GDM1 (cell line): ENCODE data around the gene BRD3.
"Not testable (repeated sequence)": the region's sequence is repeated elsewhere in the genome, so short reads cannot be mapped to it uniquely, and the experiment has no call there.

Experiments
- DNase-seq: peaks from one replicate; lab custom pipeline; 2025; lab: John Stamatoyannopoulos, UW

BRD3 gene

DNA sequence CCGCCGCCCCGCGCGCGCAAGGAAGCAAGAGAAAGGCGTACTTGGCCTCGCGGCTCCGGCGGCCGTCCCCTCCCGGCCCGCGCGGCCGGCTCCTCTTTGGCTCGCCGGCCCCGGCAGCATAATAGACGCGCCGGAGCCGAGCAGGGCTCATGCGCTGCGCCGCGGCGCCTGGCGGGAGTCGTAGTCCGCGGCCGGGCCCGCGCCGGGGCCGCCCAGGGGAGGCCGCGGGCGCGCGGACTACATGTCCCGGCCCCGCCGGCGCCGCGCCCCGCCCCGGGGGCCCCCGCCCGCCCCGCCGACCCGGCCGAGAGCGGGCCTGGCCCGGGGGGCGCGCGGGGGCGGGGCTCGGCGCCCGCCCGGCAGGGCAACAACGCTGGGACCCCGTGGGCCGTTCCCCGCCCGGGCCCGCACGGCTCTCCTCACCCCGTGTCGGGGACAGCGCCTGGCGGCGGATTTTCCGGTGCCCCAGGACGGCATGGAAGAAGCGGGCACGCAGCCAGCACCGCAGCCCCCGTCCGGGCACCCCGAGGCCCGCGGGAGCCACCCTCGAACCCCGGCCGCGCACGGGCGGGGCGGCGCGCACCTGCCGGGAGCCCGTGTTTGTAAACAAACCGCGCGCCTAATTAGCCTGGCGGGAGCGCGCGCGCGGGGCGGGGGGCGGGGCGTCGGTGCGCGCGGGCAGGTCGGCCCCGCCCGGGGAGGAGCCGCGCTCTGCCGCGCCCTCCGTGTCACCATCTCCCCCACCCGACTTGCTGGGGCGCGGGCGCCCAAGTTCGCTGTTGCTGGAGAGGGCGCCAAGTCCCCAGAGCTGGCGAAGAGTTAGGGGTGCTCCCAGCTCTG lies at the start of gene BRD3:
BRD3 (minus strand) TSS at position 123 of the 840 bp plus-strand sequence. CDS start 14,549 bp downstream, outside the sequence.
- DNase-seq = peak; percentile 89

DNA sequence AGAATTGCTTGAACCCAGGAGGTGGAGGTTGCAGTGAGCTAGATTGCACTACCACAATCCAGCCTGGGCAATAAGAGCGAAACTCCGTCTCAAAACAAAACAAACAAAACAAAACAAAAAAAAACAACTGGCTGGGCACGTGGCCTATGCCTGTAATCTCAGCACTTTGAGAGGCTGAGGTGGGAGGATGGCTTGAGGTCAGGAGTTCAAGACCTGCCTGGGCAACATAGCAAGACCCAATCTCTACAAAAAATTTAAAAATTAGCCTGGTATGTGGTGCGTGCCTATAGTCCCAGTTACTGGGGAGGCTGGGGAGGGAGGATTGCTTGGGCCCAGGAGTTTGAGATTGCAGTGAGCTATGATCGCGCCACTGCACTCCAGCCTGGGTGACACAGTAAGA lies 44.7 kb upstream of the BRD3 start:
- DNase-seq = no peak

DNA sequence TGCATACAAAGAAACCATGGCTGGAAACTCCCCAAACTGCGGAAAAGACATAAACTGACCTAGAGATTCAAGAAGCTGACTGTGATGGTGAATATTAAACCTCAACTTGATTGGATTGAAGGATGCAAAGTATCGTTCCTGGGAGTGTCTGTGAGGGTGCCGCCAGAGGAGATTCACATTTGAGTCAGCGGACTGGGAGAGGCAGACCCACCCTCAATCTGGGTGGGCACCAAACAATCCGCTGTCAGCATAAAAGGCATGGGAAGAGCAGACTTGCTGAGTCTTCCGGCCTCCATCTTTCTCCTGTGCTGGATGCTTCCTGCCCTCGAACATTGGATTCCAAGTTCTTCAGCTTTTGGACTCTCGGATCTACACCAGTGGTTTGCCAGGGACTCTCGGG lies 43.2 kb upstream of the BRD3 start:
- no peak for DNase-seq

DNA sequence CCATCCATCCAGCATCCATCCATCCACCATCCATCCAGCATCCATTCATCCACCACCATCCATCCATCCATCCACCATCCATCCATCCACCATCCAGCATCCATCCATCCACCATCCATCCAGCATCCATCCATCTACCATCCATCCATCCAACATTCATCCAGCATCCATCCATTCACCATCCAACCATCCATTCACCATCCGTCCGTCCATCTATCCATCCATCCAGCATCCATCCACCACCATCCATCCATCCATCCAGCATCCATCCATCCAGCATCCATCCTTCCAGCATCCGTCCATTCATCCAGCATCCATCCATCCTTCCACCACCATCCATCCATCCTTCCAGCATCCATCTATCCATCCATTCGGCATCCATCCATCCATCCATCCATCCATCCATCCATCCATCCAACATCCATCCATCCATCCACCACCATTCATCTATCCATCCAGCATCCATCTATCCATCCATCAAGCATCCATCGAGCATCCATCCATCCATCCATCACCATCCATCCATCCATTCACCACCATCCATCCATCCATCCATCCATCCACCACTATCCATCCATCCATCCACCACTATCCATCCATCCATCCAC lies 35.7 kb upstream of the BRD3 start:
- no peak for DNase-seq

DNA sequence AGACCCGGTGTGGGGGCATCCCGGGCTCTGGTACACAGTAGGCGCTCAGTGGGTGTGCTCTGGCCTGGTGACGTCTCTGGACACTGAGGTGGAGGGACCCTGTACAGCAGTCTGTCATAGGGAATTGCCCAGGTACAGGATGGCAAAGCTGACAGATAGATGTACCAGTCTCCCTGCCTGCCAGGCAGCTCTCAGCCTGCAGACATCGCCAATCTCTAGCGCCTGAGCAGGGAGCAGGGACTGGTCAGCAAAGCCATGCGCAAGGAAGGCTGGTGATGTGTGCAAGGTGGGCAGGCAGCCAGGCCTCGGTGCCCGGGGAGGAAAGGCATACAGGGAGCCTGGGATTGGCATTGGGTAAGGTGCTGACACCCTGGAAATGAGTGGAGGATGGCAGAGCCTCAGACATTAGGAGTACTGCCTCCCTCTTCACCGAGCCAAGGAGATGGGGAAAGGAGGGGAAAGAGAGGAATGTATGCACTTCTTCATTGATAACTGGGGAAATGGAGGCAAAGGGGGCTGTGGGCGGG lies 33.9 kb upstream of the BRD3 start:
- no peak for DNase-seq

DNA sequence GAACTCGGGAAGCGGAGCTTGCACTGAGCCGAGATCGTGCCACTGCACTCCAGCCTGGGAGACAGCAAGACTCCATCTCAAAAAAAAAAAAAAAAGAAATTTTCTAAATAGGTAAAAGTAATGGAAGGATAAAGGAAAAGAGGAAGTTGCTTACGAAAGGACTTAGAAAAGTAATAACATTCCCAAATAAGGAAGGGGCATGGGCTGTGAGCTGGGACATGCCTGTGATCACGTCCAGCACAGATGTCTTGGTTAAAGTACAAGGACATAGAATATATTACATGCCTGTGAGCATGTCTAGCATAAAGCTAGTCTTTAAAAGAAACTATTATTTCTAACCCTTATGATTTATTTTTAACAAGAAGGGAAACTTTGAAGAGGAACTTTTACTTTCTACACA lies 33.3 kb upstream of the BRD3 start:
- not testable (repeated sequence) for DNase-seq

DNA sequence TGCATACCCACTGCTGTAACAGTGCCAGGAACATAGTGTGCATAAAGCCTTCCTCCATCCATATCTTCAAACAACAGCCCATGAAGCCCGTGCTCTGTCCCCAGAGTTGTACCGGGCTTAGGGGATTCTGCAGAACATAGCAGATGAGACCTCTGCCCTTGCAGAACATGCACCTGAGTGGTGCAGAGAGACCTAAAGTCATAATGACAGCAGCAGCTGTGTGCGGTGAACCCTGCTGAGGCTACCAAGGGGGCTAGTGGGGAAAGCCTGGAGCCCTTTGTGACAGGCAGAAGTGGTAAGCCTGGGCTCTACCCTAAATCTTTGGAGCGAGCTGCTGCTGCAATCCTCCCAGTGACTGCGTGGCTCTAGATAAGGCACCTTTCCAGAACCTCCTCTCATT lies 32.2 kb upstream of the BRD3 start:
- no peak for DNase-seq

DNA sequence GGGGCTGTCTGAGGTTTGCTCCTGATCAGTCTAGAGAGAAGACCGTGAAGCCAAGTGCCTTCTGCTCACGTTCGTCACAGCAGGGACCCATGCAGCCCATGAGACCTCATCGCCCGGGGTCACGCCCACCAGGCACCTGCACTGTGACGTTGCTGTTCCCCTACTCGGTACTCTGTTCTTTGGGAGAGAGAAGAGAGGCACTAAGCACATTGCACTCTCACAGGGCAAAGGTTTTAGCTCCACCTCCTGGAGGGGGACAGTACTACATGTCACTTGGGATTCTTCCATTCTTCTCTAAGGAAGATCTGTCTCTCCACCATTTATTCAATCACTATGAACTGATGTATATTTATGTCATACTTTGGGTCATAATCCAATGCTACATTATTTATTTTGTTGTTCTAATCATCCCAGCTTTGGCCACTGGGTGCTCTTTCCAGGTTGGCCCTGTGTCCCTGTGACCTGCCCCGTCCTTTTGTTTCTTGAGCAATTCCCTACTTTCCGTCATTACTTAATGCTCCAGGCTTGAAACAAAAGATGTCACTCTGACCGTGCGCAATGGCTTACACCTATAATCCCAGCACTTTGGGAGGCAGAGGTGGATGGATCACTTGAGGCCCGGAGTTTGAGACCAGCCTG lies 31.4 kb upstream of the BRD3 start:
- peak; percentile 50 for DNase-seq

DNA sequence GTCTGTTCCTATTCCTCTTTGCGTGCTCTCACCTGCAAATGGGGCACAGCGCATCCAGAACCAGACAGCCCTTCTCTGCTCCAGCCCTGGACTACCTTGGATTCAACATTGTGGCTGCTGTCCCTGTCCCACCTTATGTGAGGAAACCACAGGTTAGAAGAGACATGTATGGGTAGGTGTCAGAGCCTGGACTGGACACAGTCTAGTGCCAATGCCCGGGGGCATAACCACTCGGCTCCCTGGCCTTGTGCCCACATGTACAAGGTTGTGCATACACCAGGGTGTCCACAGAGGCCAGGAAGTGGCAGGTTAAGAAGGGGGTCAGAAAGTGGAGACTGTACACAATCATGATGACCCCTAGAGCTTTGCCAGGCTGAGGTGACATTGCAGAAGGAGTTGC lies 22.1 kb upstream of the BRD3 start:
- DNase-seq = no peak

DNA sequence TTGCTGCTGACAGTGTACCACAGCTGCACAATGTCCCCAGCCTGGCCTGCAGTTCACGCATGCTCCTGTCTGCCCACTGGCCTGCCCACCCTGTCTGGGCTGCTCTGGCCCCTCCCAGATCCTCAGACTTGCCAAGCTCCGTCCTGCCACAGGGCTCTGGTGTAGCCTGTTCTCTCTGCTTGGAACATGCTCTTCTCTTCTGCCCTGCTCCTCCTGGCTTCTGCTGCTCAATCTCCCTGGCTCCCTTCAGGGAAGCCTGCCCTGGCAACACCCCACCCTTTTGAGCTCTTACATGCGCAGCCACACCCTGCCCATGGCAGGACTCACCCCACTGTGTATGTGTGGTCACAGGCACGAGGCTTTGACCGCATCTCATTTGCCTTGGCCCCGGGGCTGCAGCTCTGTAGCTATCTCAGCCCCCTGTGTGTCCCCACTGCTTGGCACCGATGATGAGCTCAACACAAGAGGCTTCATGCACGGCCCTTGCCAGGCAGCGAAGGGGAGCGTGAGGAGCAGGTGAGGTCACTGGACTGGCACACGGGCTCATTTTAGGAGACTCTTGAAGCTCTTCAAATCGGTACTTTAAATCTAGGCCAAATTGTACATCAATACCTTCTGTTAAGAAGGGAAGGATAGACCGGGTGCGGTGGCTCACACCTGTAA lies 20.4 kb upstream of the BRD3 start:
- DNase-seq = no peak

DNA sequence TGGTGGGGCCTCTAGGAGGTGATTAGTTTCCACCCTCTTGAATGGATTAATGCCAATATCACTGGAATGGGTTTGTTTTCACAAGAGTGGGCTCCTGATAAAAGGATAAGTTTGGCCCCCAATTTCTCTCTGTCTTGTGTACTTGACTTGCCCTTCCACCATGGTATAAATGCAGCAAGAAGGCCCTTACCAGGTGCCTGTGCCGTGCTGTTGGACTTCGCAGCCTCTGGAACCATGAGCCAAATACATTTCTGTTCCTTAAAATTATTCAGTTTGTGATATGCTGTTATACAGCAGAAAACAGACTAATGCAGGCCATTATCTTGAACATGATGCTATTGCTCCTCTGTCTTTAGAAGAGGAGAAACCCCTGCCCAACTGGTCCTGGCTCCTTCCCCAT lies 17.8 kb upstream of the BRD3 start:
- no peak for DNase-seq

DNA sequence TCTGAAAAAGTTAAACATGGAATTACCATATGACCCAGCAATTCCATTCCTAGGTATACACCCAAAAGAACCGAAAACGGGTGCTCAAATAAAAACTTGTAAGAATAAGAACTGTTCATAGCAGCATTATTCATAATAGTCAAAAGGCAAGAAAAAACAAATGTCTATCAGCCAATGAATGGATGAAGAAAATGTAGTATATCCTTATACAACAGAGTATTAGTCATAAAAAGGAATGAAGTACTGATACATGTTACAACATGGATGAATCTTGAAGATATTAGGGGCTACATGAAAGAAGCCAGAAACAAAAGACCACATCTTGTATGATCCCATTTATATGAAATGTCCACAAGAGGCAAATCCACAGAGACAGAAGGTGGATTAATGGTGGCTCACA lies 15.6 kb upstream of the BRD3 start:
- DNase-seq = no peak

DNA sequence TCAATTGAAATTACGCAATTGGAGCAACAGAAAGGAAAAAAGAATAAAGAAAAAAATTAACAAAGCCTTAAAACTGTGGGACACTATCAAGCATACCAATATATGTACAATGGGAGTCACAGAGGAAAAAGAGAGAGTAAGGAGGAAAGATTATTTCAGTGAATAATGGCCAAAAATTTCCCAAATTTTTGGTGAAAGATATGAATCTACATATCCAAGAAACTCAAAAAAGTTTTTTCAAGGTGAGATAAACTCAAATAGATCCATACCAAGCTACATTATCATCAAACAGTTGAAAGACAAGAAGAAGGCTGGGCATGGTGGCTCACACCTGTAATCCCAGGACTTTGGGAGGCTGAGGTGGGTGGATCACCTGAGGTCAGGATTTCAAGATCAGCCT lies 8.8 kb upstream of the BRD3 start:
- no peak for DNase-seq

DNA sequence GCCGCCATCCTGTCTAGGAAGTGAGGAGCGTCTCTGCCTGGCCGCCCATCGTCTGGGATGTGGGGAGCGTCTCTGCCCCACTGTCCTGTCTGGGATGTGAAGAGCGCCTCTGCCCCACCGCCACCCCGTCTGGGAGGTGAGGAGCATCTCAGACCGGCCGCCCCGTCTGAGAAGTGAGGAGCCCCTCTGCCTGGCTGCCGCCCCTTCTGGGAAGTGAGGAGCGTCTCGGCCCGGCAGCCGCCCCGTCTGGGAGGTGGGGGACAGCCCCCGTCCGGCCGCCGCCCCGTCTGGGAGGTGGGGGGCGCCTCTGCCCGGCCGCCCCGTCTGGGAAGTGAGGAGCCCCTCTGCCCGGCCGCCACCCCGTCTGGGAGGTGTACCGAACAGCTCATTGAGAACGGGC lies 7.9 kb upstream of the BRD3 start:
- not testable (repeated sequence) for DNase-seq

DNA sequence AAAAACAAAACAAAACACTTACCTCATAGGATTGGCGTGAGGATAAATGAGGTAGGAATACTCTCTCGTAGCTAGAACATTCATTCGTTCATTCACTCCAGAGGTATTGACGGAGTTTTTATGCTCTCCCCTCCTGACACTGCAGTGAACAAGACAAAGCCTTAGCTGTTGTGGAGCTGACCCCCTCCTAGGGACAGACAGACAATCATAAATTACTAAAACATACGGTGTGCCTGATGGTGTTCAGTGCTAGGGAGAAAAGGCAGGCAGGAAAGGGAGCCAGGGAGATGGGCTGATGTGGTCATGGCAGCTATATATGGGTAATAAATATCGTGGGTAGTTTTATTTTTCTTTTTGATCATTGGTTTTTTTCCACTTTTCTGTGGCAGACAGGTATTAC lies 5.7 kb upstream of the BRD3 start:
- no peak for DNase-seq

DNA sequence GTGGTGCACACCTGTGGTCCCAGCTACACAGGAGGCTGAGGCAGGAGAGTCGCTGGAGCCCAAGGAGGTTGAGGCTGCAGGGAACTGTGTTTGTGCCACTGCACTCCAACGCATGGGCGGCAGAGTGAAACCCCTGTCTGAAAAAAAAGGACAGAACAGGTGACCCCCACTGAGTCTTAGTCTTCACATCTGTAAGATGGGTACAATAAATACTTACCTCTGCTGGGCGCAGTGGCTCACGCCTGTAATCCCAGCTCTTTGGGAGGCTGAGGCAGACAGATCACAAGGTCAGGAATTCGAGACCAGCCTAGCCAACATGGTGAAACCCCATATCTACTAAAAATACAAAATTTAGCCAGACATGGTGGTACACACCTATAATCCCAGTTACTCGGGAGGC lies 4.9 kb upstream of the BRD3 start:
- not testable (repeated sequence) for DNase-seq

DNA sequence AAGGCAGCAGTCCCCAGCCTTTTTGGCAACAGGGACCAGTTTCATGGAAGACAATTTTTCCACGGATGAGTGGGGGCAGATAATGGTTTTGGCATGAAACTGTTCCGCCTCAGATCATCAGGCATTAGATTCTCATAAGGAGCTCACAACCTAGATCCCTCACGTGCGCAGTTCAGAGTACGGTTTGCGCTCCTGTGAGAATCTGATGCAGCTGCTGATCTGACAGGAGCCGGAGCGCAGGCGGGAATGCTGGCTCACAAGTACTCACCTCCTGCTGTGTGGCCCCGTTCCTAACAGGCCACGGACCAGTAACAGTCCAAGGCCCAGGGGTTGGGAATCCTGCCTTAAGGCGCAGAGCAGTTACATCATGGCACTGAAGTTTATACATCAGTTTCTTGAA lies 3.3 kb upstream of the BRD3 start:
- DNase-seq = no peak

DNA sequence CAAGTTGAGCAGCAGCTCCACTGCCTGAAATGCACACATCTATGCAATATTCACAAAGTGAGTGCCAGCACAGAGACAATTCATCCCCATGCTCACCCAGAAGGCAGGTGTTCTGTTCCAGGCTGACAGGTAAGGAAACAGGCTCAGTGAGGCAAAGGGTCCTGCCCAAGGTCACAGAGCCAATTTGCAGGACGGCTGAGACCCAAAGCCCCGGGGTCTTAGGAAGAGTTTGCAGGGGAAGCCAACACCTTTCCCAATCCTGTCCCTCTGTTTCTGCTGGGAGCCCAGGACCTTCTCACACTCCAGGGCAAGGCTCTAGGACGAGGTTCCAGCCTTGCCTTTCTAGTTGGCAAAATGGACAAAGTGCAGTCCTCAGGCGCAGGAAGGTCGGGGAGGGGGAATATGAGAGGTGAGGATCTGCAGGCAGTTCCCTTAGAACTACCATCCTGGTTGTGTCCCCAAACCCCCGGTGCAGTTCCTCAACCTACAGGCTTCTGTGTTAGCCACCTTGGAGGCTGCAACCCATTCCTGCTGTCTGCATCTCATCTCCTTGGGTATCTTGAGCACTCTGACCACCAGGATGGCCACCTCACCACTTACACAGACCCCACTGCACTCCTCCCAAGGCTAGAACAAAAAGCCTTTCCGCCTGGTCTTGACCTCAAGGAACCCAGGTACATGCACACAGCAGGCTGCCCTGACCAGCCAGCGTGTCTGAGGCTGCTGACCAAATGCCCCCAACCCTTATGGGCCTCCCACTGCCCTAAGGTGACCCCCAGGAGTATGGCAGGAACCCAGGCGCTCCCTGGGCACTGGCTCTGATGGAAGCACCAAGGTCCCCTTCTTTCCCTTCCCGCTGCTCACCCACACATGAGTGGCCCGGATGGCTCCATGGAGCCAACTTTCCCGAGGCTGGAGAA lies 1.9 kb upstream of the BRD3 start:
- DNase-seq = no peak

DNA sequence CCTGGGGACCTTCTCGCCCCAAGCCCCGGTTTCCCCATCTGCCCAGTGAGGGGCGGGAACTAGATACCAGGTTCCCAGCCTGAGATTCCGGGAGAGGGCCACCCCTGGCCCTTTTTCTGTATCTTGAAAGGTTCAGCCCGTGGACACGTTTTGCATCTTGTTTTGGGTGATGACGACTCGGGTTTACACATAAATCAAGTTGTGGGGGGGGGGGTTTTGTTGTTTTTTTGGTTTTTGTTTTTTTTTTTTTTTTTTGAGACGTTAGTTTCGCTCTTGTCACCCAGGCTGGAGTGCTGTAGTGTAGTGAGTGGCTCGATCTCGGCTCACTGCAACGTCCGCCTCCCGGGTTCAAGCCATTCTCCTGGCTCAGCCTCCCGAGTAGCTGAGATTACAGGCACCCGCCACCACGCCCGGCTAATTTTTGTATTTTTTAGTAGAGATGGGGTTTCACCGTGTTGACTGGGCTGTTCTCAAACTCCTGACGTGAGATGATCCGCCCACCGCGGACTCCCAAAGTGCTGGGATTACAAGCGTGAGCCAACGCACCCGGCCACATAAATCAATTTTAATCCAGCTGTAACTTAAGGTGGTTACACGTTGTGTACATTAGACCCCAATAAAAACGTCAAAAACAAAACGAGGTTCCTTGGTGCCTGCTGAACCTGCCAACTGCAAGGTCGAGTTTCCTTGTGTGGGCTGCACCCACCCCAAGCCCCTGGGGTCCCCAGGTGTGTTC lies 1.1 kb upstream of the BRD3 start:
- DNase-seq = no peak
